GM21529 (cell line): Measurements from ENCODE around the gene CLDN11.

Source experiments
- ATAC-seq: cut with Tn5 transposase; IDR thresholded peaks from one replicate; pipeline ENCODE4 v1.9.1; 2021; ENCODE audit not compliant: unreplicated experiment

CLDN11 gene

GRCh38 chr3:170470063-170471016 lies 51.7 kb downstream of the CLDN11 start:
- no peak for ATAC-seq

GRCh38 chr3:170471149-170471548 lies 52.5 kb downstream of the CLDN11 start:
- no peak for ATAC-seq

GRCh38 chr3:170473358-170473757 lies 54.7 kb downstream of the CLDN11 start:
- ATAC-seq = no peak

DNA sequence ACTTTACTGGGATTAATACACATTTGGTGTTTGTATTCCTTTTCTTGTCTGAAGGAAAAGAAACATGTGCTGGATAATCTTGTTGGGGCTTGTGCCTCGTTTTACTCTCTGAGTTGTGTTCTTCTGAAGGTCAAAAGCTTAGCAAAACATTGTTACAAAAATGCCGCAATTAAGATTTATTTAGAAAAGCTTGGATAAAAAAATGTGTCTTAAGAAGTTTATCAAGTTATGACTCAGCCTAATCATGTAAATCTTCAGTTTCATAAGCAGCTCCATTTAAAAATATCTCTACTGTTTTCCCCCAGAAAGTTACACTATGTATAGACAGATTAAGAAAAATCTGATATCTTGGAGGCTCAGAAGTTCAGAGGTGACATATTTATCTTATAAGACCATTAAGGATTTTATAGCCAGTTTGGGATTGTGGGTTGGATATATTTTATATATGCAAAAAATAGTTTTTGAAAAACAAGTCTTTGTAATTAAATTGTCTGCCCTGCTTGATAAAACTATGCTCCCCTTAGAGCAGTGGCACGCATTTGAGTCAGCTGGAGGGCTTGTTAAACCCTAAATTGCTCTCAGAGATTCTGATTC lies 56.5 kb downstream of the CLDN11 start:
- no peak for ATAC-seq

- no peak for ATAC-seq
Observed at GRCh38 chr3:170476291-170476690, 57.6 kb downstream of the CLDN11 start.

GRCh38 chr3:170477395-170477794 lies 58.7 kb downstream of the CLDN11 start:
- ATAC-seq = no peak

GRCh38 chr3:170480111-170480510 lies 61.4 kb downstream of the CLDN11 start:
- no peak for ATAC-seq

DNA sequence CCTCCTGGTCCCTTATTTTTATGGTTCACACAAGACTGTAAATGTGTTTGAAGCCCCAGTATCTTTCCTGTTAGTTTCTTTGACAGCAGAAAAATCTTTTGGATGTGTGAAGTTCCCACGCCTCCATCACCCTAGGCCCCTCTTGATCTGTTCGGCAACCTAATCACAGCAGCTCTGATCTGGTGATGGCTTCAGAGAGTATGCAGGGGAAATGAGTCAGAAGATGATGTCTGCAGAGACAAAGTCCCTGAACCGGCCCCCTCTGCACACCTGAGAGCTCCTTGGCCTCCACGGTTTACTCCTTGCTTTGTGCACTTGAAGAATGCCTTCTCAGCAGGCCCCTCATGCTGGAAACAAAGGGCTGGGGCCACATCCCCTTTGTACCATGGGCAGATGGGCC lies 63.5 kb downstream of the CLDN11 start:
- no peak for ATAC-seq

DNA sequence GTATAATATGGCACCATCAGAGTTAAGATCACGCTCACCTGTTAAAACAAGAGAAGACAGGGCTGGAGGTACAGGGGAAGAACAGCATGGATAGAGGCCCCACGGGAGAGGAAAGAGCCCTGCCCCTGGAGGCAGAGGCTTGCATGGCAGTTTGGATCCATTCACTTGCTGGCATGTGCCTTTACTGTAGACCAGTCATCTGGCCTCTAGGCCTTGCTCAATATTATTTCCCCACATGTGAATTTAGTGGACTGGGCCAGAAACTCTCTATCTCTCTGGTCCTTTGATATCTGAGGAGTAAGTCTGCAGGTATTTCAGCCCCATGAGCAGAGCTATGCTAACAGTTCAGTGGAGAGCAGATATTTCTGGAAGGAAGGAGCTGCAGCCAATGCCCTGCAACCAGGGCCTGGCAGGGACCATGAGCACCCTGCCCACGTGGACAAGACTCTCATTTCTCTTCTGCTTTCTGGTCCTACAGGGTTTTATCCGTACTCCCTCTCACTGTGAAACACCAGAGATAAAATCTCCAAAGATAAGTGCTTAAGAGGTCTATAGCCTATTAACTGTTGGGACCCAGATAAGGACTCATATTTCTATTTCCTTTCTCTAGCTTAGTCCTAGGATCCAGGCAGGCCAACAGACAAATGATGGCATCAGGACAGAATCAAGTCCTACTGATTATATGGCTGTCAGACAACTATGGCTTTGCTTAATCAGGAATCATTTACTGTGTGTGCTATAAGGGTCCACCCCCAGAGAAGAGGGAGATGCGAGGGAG lies 65.0 kb downstream of the CLDN11 start:
- ATAC-seq = no peak
